H9 (cell line): ENCODE results near the gene KRTAP10-8. TPM values are rescaled to one million over a fixed set of nuclear protein-coding genes. Genes with fewer than 3 reads are reported as not detected.

Source experiments
- DNase-seq: peaks from one replicate; pipeline ENCODE4 v3.0.0-alpha.2; 2017
- H2AFZ ChIP-seq: one replicate; pipeline ENCODE4 v1.6.1; 2013; ENCODE audit warnings: mild to moderate bottlenecking, low read length, control low read depth, moderate library complexity
- H2AK5ac ChIP-seq: 2 replicates; pipeline ENCODE4 v1.6.1; 2013; ENCODE audit warnings: low read length, control low read depth, mixed read lengths; ENCODE audit not compliant: insufficient read length
- H2BK120ac ChIP-seq: one replicate; pipeline ENCODE4 v1.6.1; 2013; ENCODE audit warnings: low read depth, mild to moderate bottlenecking, low read length, control low read depth, inconsistent platforms; ENCODE audit not compliant: poor library complexity, severe bottlenecking
- H2BK12ac ChIP-seq: 2 replicates; pipeline ENCODE4 v1.6.1; 2013; ENCODE audit warnings: low read length, control low read depth, mixed read lengths, low read depth; ENCODE audit not compliant: insufficient read length
- H2BK15ac ChIP-seq: 2 replicates; pipeline ENCODE4 v1.6.1; 2013; ENCODE audit warnings: low read depth, low read length, control low read depth
- H2BK20ac ChIP-seq: one replicate; pipeline ENCODE4 v1.6.1; 2013; ENCODE audit warnings: low read depth, mild to moderate bottlenecking, low read length, control low read depth, inconsistent platforms; ENCODE audit not compliant: poor library complexity, severe bottlenecking
- H2BK5ac ChIP-seq: 2 replicates; pipeline ENCODE4 v1.6.1; 2013; ENCODE audit warnings: low read length, control low read depth, mixed read lengths; ENCODE audit not compliant: insufficient read length
- H3K14ac ChIP-seq: 2 replicates; pipeline ENCODE4 v1.6.1; 2013; ENCODE audit warnings: low read length, control low read depth; ENCODE audit not compliant: insufficient read depth
- H3K18ac ChIP-seq: 2 replicates; pipeline ENCODE4 v1.6.1; 2013; ENCODE audit warnings: low read depth, mild to moderate bottlenecking, mixed read lengths, low read length, control low read depth; ENCODE audit not compliant: insufficient read length
- H3K23ac ChIP-seq: 2 replicates; pipeline ENCODE4 v1.6.1; 2013; ENCODE audit warnings: low read length, control low read depth, mixed read lengths, low read depth; ENCODE audit not compliant: insufficient read length
- H3K23me2 ChIP-seq: 2 replicates; pipeline ENCODE4 v1.6.1; 2013; ENCODE audit warnings: low read depth, mild to moderate bottlenecking, mixed read lengths, low read length, control low read depth; ENCODE audit not compliant: insufficient read length, poor library complexity, severe bottlenecking
- H3K27ac ChIP-seq: 2 replicates; pipeline ENCODE4 v1.5.1; 2013; ENCODE audit warnings: low read length, control low read depth, mixed read lengths, low read depth; ENCODE audit not compliant: insufficient read length
- H3K27me3 ChIP-seq: 2 replicates; pipeline ENCODE4 v1.6.1; 2013; ENCODE audit warnings: low read length, control low read depth, inconsistent platforms; ENCODE audit not compliant: insufficient read depth
- H3K4ac ChIP-seq: 2 replicates; pipeline ENCODE4 v1.6.1; 2013; ENCODE audit warnings: low read depth, mild to moderate bottlenecking, control low read depth, inconsistent platforms, low read length, moderate library complexity
- H3K4me1 ChIP-seq: 2 replicates; pipeline ENCODE4 v1.6.1; 2013; ENCODE audit warnings: low read length, control low read depth, inconsistent platforms; ENCODE audit not compliant: insufficient read depth
- H3K4me2 ChIP-seq: 2 replicates; pipeline ENCODE4 v1.6.1; 2013; ENCODE audit warnings: low read length, control low read depth, mixed read lengths; ENCODE audit not compliant: insufficient read length, insufficient read depth
- H3K56ac ChIP-seq: 2 replicates; pipeline ENCODE4 v1.6.1; 2013; ENCODE audit warnings: low read depth, mild to moderate bottlenecking, mixed read lengths, low read length, control low read depth; ENCODE audit not compliant: insufficient read length
- H3K79me1 ChIP-seq: 2 replicates; pipeline ENCODE4 v1.6.1; 2013; ENCODE audit warnings: low read depth, mild to moderate bottlenecking, moderate library complexity, low read length, control low read depth, inconsistent platforms; ENCODE audit not compliant: insufficient read depth, poor library complexity, severe bottlenecking
- H3K79me2 ChIP-seq: 2 replicates; pipeline ENCODE4 v1.6.1; 2013; ENCODE audit warnings: low read length, control low read depth, inconsistent platforms; ENCODE audit not compliant: insufficient read depth
- H3K9ac ChIP-seq: 2 replicates; pipeline ENCODE4 v1.6.1; 2013; ENCODE audit warnings: low read length, control low read depth, mixed read lengths; ENCODE audit not compliant: insufficient read length; ENCODE audit errors: extremely low read depth
- H3K9me3 ChIP-seq: one replicate; pipeline ENCODE4 v1.6.1; 2013; ENCODE audit warnings: low read depth, low read length, inconsistent platforms; ENCODE audit not compliant: control insufficient read depth
- H3T11ph ChIP-seq: one replicate; pipeline ENCODE4 v1.6.1; 2013; ENCODE audit warnings: mild to moderate bottlenecking, low read length, control low read depth, inconsistent platforms
- H4K20me1 ChIP-seq: one replicate; pipeline ENCODE4 v1.6.1; 2013; ENCODE audit not compliant: control insufficient read depth, insufficient read length, insufficient read depth
- H4K5ac ChIP-seq: 2 replicates; pipeline ENCODE4 v1.6.1; 2013; ENCODE audit warnings: low read depth, mild to moderate bottlenecking, mixed read lengths, low read length, control low read depth; ENCODE audit not compliant: insufficient read length
- H4K8ac ChIP-seq: replicated peaks from 2 replicates; pipeline ENCODE4 v1.6.1; 2013; ENCODE audit warnings: low read length, control low read depth, mixed read lengths, low read depth; ENCODE audit not compliant: insufficient read length
- H4K91ac ChIP-seq: 2 replicates; pipeline ENCODE4 v1.6.1; 2013; ENCODE audit warnings: low read depth, mild to moderate bottlenecking, moderate library complexity, mixed read lengths, low read length, control low read depth; ENCODE audit not compliant: insufficient read length
- H3K27ac Mint-ChIP-seq, 3 experiments: 2 replicates in 2 of 3; 3 replicates in 1 of 3; pipeline ENCODE4 v1.8.0; 2020 to 2021; ENCODE audit warnings: mixed read lengths in 3 of 3, mild to moderate bottlenecking in 1 of 3, moderate library complexity in 1 of 3
- H3K27me3 Mint-ChIP-seq: 2 replicates; pipeline ENCODE4 v1.8.0; 2021; ENCODE audit warnings: low read depth, mild to moderate bottlenecking, moderate library complexity, mixed read lengths
- H3K36me3 Mint-ChIP-seq, 3 experiments: 2 replicates in 2 of 3; 3 replicates in 1 of 3; pipeline ENCODE4 v1.8.0; 2020 to 2021; ENCODE audit warnings: low read depth in 3 of 3, mixed read lengths in 3 of 3; ENCODE audit not compliant: insufficient read depth in 1 of 3
- H3K4me1 Mint-ChIP-seq, 2 experiments: 2 replicates each; pipeline ENCODE4 v1.8.0; 2020; ENCODE audit warnings: mixed read lengths in 2 of 2
- H3K4me3 Mint-ChIP-seq, 2 experiments: 2 replicates in 1 of 2; 3 replicates in 1 of 2; pipeline ENCODE4 v1.8.0; 2020 to 2021; ENCODE audit warnings: mild to moderate bottlenecking in 2 of 2, mixed read lengths in 2 of 2, moderate library complexity in 1 of 2
- H3K9me3 Mint-ChIP-seq, 2 experiments: 2 replicates in 1 of 2; 3 replicates in 1 of 2; pipeline ENCODE4 v1.8.0; 2020; ENCODE audit warnings: mild to moderate bottlenecking in 2 of 2, mixed read lengths in 2 of 2, moderate library complexity in 1 of 2
- CTCF ChIP-seq: fragments of 200-600 bp; sonication (generic); conservative IDR thresholded peaks from 3 replicates; pipeline ENCODE4 v1.8.0; 2021; ENCODE audit warnings: antibody characterized with exemption, mild to moderate bottlenecking
- WGBS: extraction: QIAGEN DNeasy Blood & Tissue Kit; methylation state at CpG from one replicate; pipeline ENCODE4 v1.1.7; 2013; ENCODE audit warnings: missing lambda C conversion rate, low lambda C conversion rate, mixed read lengths; ENCODE audit not compliant: insufficient read length; ENCODE audit errors: extremely low coverage; 5-methylcytosine and 5-hydroxymethylcytosine counted together
- total RNA-seq: library from RNA; stranded (reverse); gene quantifications from 2 replicates; pipeline ENCODE4 v1.2.1, GENCODE V29; 2021

The KRTAP10-8 gene
- total RNA-seq, 1 experiment from 2014 or later, result not detected

GRCh38 chr21:44632067-44632466, 20.2 kb downstream of the KRTAP10-8 start:
- Histone ChIP-seq H3K14ac (no peak overlapping the region), H3K27me3 (no peaks in the 10 kb centered on the region), H3K18ac (no peak overlapping the region), H3K27ac (no peak overlapping the region), H3K4ac (no peak overlapping the region), H3T11ph (no peak overlapping the region), H2BK15ac (no peak overlapping the region), H4K20me1 (no peaks in the 10 kb centered on the region), H3K4me1 (no peaks in the 10 kb centered on the region), H2BK12ac (no peak overlapping the region), H3K9ac (no peak overlapping the region), H4K5ac (no peak overlapping the region), H3K79me2 (no peaks in the 10 kb centered on the region), H3K79me1 (no peaks in the 10 kb centered on the region), H3K56ac (no peak overlapping the region), H2AK5ac (no peak overlapping the region), H3K23me2 (no peaks in the 10 kb centered on the region), H4K91ac (no peak overlapping the region), H3K9me3 (no peaks in the 10 kb centered on the region), H3K4me2 (no peak overlapping the region), H2BK20ac (no peak overlapping the region), H2BK120ac (no peak overlapping the region), H4K8ac (no peak overlapping the region), H2AFZ (no peak overlapping the region), H3K23ac (no peak overlapping the region), H2BK5ac (no peak overlapping the region)
- no peak overlapping the region for H3K4me3 Mint-ChIP-seq
- peaks cover 3 to 10% of the 10 kb centered on the region in 2 experiments; a peak in 3 of 4 replicates for H3K4me1 Mint-ChIP-seq
- peaks cover 14% of the 10 kb centered on the region for H3K27me3 Mint-ChIP-seq
- no peak overlapping the region for H3K27ac Mint-ChIP-seq
- peaks cover 7 to 16% (median 11%) of the 10 kb centered on the region in 3 experiments; a peak in 6 of 7 replicates for H3K36me3 Mint-ChIP-seq
- DNase-seq, result no peak
- peaks cover 20 to 26% of the 10 kb centered on the region in 2 experiments for H3K9me3 Mint-ChIP-seq
- WGBS, result no CpG with 5 or more reads among the region's 1 CpG
- no peak for TF ChIP-seq CTCF
